T-helper 2 cell (primary cell): ENCODE data around the gene CAV2.
"Not testable (repeated sequence)": the region's sequence is repeated elsewhere in the genome, so short reads cannot be mapped to it uniquely, and the experiment has no call there.

ENCODE experiments used
- DNase-seq, 5 experiments: peaks; one replicate each; pipeline versions ENCODE4 v3.0.0 to v3.0.0-alpha.2; 2012 to 2022
- total RNA-seq, 2 donors: gene quantifications; one replicate each; lab custom pipeline; 2026; lab: John Stamatoyannopoulos, UW

CAV2 gene
- 0 to 1.0 reads per million in 2 donors for total RNA-seq

- DNase-seq: peak in 1 of 5 experiments; percentile 3
Measured at GRCh38 chr7:116499168-116500077, at the start of gene CAV2. TSS of gene CAV2 (plus strand) at chr7:116499738. CDS start at chr7:116499782, 44 bp downstream.

GRCh38 chr7:116449950-116450349 lies 49.6 kb upstream of the CAV2 start:
- DNase-seq: no peak

GRCh38 chr7:116451957-116452729 lies 47.4 kb upstream of the CAV2 start:
- DNase-seq: no peak

GRCh38 chr7:116454377-116454776 lies 45.2 kb upstream of the CAV2 start:
- DNase-seq: no peak

GRCh38 chr7:116455009-116455408 lies 44.5 kb upstream of the CAV2 start:
- DNase-seq: no peak

GRCh38 chr7:116455499-116455898 lies 44.0 kb upstream of the CAV2 start:
- no peak for DNase-seq

GRCh38 chr7:116461500-116461899 lies 38.0 kb upstream of the CAV2 start:
- no peak for DNase-seq

GRCh38 chr7:116463956-116464355 lies 35.6 kb upstream of the CAV2 start:
- DNase-seq: no peak

GRCh38 chr7:116464375-116464774 lies 35.2 kb upstream of the CAV2 start:
- DNase-seq: no peak

- no peak for DNase-seq
Measured at GRCh38 chr7:116465125-116465524, 34.4 kb upstream of the CAV2 start.

GRCh38 chr7:116468534-116468933 lies 31.0 kb upstream of the CAV2 start:
- DNase-seq: no peak

GRCh38 chr7:116477625-116478024 lies 21.9 kb upstream of the CAV2 start:
- no peak for DNase-seq

- no peak for DNase-seq
Measured at GRCh38 chr7:116478834-116479233, 20.7 kb upstream of the CAV2 start.

GRCh38 chr7:116483271-116483942 lies 16.1 kb upstream of the CAV2 start:
- no peak for DNase-seq

GRCh38 chr7:116484389-116484788 lies 15.1 kb upstream of the CAV2 start:
- not testable (repeated sequence) for DNase-seq

- no peak for DNase-seq
Measured at GRCh38 chr7:116487907-116488521, 11.5 kb upstream of the CAV2 start.

GRCh38 chr7:116490351-116490750 lies 9.2 kb upstream of the CAV2 start:
- DNase-seq: no peak

- no peak for DNase-seq
Measured at GRCh38 chr7:116491887-116492653, 7.5 kb upstream of the CAV2 start.

GRCh38 chr7:116492654-116493109 lies 6.9 kb upstream of the CAV2 start:
- no peak for DNase-seq

GRCh38 chr7:116493449-116493848 lies 6.1 kb upstream of the CAV2 start:
- DNase-seq: no peak

- no peak for DNase-seq
Measured at GRCh38 chr7:116494472-116494871, 5.1 kb upstream of the CAV2 start.

GRCh38 chr7:116495736-116496135 lies 3.8 kb upstream of the CAV2 start:
- DNase-seq: no peak
